Fibroblast of mammary gland (primary cell): Measurements from ENCODE around the gene FXYD1.
"Not testable (repeated sequence)": the region's sequence is repeated elsewhere in the genome, so short reads cannot be mapped to it uniquely, and the experiment has no call there.

Experiments
- DNase-seq: peaks from one replicate; pipeline ENCODE4 v3.0.0-alpha.2; 2010; ENCODE audit warnings: low read depth
- H3K4me3 ChIP-seq: 2 replicates; pipeline ENCODE4 v1.5.1; 2011; ENCODE audit warnings: low read depth, mild to moderate bottlenecking, low read length, moderate library complexity; ENCODE audit not compliant: control insufficient read depth
- TF ChIP-seq, protein P1 (sequence below): conservative IDR thresholded peaks from 2 replicates; pipeline ENCODE4 v1.5.1; 2011; ENCODE audit warnings: low read depth, low read length, inconsistent platforms; ENCODE audit not compliant: control insufficient read depth, insufficient read depth

Gene FXYD1

DNA sequence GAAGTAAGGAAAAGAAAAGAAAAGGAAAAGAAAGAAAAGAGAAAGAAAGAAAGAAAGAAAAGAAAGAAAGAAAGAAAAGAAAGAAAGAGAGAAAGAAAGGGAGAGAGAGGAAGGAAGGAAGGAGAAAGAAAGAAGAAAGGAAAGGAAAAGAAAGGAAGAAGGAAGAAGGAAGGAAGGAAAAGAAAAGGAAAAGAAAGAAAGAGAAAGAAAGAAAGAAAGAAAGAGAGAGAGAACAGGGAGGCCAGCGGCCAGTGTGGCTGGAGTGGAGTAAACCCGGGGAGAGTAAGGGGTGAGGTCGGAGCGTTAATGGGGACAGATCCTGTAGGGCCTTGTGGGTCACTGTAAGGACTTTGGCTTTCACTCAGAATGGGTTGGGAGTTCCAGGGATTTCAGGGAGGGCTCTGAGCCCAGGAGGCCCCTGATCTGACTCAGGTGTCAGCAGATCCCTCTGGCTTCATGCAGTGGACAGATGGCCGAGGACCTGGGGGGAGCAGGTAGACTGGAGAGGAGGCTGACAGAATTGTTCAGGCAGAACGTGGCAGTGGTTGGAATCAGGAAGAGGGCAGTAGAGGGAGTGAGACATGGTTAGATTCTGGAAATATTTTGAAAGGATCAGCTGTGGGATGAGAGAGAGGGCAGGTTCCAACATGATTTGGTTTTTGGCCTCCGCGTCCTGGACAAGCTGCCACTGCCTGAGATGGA is 42.8 kb upstream of the FXYD1 start:
- TF ChIP-seq, protein P1, sequence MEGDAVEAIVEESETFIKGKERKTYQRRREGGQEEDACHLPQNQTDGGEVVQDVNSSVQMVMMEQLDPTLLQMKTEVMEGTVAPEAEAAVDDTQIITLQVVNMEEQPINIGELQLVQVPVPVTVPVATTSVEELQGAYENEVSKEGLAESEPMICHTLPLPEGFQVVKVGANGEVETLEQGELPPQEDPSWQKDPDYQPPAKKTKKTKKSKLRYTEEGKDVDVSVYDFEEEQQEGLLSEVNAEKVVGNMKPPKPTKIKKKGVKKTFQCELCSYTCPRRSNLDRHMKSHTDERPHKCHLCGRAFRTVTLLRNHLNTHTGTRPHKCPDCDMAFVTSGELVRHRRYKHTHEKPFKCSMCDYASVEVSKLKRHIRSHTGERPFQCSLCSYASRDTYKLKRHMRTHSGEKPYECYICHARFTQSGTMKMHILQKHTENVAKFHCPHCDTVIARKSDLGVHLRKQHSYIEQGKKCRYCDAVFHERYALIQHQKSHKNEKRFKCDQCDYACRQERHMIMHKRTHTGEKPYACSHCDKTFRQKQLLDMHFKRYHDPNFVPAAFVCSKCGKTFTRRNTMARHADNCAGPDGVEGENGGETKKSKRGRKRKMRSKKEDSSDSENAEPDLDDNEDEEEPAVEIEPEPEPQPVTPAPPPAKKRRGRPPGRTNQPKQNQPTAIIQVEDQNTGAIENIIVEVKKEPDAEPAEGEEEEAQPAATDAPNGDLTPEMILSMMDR = no peak
- DNase-seq = no peak
- no peak overlapping the region for H3K4me3 ChIP-seq

DNA sequence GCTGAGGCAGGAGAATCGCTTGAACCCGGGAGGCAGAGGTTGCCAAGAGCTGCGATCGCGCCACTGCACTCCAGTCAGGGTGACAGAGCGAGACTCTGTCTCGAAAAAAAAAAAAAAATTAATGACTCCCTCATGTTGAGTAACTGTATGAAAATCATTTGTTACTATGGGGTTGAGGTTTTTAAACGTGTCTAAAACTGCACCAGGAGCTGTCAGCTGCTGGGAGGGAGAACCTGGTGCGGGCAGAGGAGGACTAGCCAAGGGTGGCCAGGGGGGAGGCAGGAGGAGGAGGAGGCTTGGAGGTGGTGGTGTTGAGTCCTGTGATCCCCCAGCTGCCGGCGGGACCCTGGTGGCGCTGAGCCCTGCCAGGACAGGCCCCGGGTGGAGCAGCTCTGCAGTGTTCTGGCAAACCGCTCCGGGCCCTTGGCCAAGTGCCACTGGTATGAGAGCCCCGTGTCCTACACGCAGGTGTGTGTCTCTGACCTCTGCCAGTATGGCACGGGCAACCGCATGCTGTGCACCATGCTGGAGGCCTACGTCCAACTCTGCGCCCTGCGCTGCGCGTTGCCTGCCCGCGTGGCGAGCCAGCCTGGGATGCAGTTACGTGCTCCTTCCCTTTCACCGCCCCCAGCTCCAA is 40.1 kb upstream of the FXYD1 start:
- TF ChIP-seq, protein P1 = no peak
- H3K4me3 ChIP-seq = no peak overlapping the region
- DNase-seq = no peak

- TF ChIP-seq, protein P1 = no peak
Observed at GRCh38 chr19:35099155-35099896, 39.3 kb upstream of the FXYD1 start.

GRCh38 chr19:35099897-35100275 is 38.7 kb upstream of the FXYD1 start:
- TF ChIP-seq, protein P1 = no peak
- H3K4me3 ChIP-seq = no peak overlapping the region
- no peak for DNase-seq

More at GRCh38 chr19:35099155-35099896, 39.3 kb upstream of the FXYD1 start:
- H3K4me3 ChIP-seq = no peak overlapping the region
- DNase-seq = no peak

GRCh38 chr19:35100588-35101533 is 37.8 kb upstream of the FXYD1 start:
- no peak for DNase-seq
- no peak overlapping the region for H3K4me3 ChIP-seq
- TF ChIP-seq, protein P1 = no peak

DNA sequence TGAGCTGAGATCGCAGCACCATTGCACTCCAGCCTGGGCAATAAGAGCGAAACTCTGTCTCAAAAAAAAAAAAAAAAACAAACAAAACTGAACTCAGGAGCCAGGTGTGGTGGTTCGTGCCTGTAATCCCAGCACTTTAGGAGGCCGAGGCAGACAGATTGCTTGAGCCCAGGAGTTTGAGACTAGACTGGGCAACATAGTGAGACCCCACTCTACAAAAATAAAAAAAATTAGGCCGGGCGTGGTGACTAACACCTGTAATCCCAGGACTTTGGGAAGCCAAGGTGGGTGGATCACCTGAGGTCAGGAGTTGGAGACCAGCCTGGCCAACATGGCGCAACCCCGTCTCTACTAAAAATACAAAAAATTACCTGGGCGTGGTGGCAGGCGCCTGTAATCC is 36.7 kb upstream of the FXYD1 start:
- not testable (repeated sequence) for DNase-seq, H3K4me3 ChIP-seq

DNA sequence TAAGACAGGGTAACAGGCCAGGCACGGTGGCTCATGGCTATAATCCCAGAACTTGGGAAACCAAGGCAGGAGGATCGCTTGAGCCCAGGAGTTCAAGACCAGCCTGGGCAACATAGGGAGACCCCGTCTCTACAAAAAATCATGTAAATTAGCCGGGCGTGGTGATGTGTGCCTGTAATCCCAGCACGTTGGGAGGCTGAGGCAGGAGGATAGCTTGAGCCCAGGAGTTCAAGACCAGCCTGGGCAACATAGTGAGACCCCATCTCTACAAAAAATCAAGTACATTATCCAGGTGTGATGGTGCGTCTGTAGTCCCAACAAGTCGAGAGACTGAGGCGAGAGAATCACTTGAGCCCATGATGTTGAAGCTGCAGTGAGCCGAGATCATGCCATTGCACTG is 35.0 kb upstream of the FXYD1 start:
- DNase-seq = not testable (repeated sequence)

More for the DNA sequence above, 35.0 kb upstream of the FXYD1 start:
- not testable (repeated sequence) for H3K4me3 ChIP-seq
